Heart right ventricle (tissue), 16 donors: Measurements from ENCODE around the gene LYRM9. TPM values are rescaled to one million over a fixed set of nuclear protein-coding genes. Genes with fewer than 3 reads are reported as not detected.

Source experiments
- ATAC-seq, 8 donors: fragments of 200-7000 bp; cut with Tn5 transposase; one replicate each; pipeline ENCODE4 v1.9.1; 2020; ENCODE audit warnings: mild to moderate bottlenecking in 8 of 8, moderate library complexity in 8 of 8, moderate number of reproducible peaks in 1 of 8
- DNase-seq, 2 donors: peaks; one replicate each; pipeline ENCODE4 v3.0.0-alpha.2; 2020
- H3K27ac ChIP-seq, 10 donors: fragments of 200-600 bp; sonication (generic) in 2 of 10; one replicate each; pipeline versions ENCODE4 v1.5.0 to v1.8.0; 2020 to 2022; ENCODE audit warnings: mild to moderate bottlenecking in 3 of 10
- H3K27me3 ChIP-seq, 7 donors: fragments of 200-600 bp; one replicate each; pipeline ENCODE4 v1.8.0; 2021 to 2022; ENCODE audit warnings: mild to moderate bottlenecking in 2 of 7
- H3K36me3 ChIP-seq, 9 donors: fragments of 200-600 bp; sonication (generic) in 1 of 9; one replicate each; pipeline versions ENCODE4 v1.5.0 to v1.8.0; 2020 to 2022; ENCODE audit warnings: mild to moderate bottlenecking in 2 of 9
- H3K4me1 ChIP-seq, 9 donors: fragments of 200-600 bp; sonication (generic) in 1 of 9; one replicate each; pipeline versions ENCODE4 v1.5.0 to v1.8.0; 2020 to 2022; ENCODE audit warnings: mild to moderate bottlenecking in 4 of 9
- H3K4me3 ChIP-seq, 10 donors: fragments of 200-600 bp; sonication (generic) in 2 of 10; one replicate each; pipeline versions ENCODE4 v1.5.0 to v1.8.0; 2020 to 2022; ENCODE audit warnings: mild to moderate bottlenecking in 7 of 10, moderate library complexity in 2 of 10
- H3K9me3 ChIP-seq, 11 donors: fragments of 200-600 bp in 10 of 11; sonication (generic) in 2 of 11; one replicate each; pipeline versions ENCODE4 v1.5.0 to v1.8.0; 2013 to 2022; ENCODE audit warnings: mild to moderate bottlenecking in 2 of 11, control low read depth in 1 of 11, moderate library complexity in 1 of 11
- CTCF ChIP-seq, 9 donors: fragments of 200-600 bp; sonication (generic) in 2 of 9; IDR thresholded peaks; one replicate each; pipeline versions ENCODE4 v1.5.0 to v1.8.0; 2021 to 2022; ENCODE audit warnings: antibody characterized with exemption in 9 of 9, mild to moderate bottlenecking in 5 of 9, moderate library complexity in 1 of 9
- WGBS, 2 donors: extraction: QIAGEN DNeasy Blood & Tissue Kit; methylation state at CpG; one replicate each; pipeline ENCODE4 v1.1.7; 2013; ENCODE audit warnings: inconsistent platforms in 1 of 2; 5-methylcytosine and 5-hydroxymethylcytosine counted together
- intact Hi-C, 10 donors: fragments of 100-400 bp; cut with DNase I; formaldehyde crosslinking; loops; one replicate each; pipeline versions ENCODE4 v1.11.1 to v1.14.2; 2022
- polyA plus RNA-seq, 2 donors: library from polyadenylated mRNA; stranded (reverse); fragments of 200-250 nt; gene quantifications; one replicate each; pipeline ENCODE4 v1.2.3, GENCODE V29; 2013
- total RNA-seq, 10 donors: library from RNA; stranded (reverse); fragmentation: NEBNext Ultra II Directional in 3 of 10; extraction: Animal tissue kit (Norgen Biotek cat#: 25700) in 3 of 10; gene quantifications; one replicate each; pipeline versions ENCODE4 v1.2.1 to v1.2.4, GENCODE V29; 2021 to 2023
- donor health status: Arrhythmogenic right ventricular cardiomyopathy.
- donor health status: ischemic (EF 13 %, LVEDD 7.1; RV severe dilation, severe dysfunction).
- donor health status: healthy with polysubstance abuse.
- donor health status: DM: no; HTN: yes; CAD: no.
- donor health status: DM: no; HTN: no; CAD: no.
- donor health status: ischemic (EF 25% LVEDD 6.9; RV normal size, moderate dysfunction).
- donor health status: ischemic (EF 25% LVEDD 5.7; RV mildly dilated, moderate dysfunction).
- donor health status: healthy.
- donor health status: DM: yes; HTN: yes; CAD: no.
- donor health status: Ischemic cardiomyopathy.
- donor health status: ischemic (EF 35%, LVEDD 5.7; RV mildly dilated, moderate dysfunction).
- donor health status: nonischemic (EF 11% LVEDD 7.7; RV severe dilation, severe dysfunction).
- donor health status: DM: yes; HTN: yes; CAD: no.
- donor health status: PGD.
- donor health status: ischemic (EF 29% LVEDD 5.4; RV normal size, mild dysfunction).
- donor health status: nonischemic (EF 23%, LVEDD 6.1; RV moderate dilation, normal function).

LYRM9 gene
- total and polyA plus RNA-seq, 12 donors, result 4.1 to 13.3 (median 9.4) TPM

GRCh38 chr17:27938864-27939263 is 45.7 kb upstream of the LYRM9 start:
- no peak for ATAC-seq
- intact Hi-C loops, result loop anchor here in 2 of 10 donors (5.0 to 10.0 kb wide), 2 partner anchors 56 to 83 kb away; no protein-coding TSS in a partner anchor
- H3K4me3 ChIP-seq, result no peak overlapping the region
- TF ChIP-seq CTCF (IDR thresholded peaks at IDR 0.05), result no peak
- no peaks in the 10 kb centered on the region for H3K4me1 ChIP-seq
- peaks cover 0 to 1% (median 0%) of the 10 kb centered on the region in 11 donors for H3K9me3 ChIP-seq
- H3K36me3 ChIP-seq, result no peaks in the 10 kb centered on the region
- 90% methylated on average over 4 of the region's 4 CpGs for WGBS, 2 donors
- no peak overlapping the region for H3K27ac ChIP-seq
- H3K27me3 ChIP-seq, result peaks cover 0 to 4% (median 0%) of the 10 kb centered on the region in 7 donors
- DNase-seq, result no peak

DNA sequence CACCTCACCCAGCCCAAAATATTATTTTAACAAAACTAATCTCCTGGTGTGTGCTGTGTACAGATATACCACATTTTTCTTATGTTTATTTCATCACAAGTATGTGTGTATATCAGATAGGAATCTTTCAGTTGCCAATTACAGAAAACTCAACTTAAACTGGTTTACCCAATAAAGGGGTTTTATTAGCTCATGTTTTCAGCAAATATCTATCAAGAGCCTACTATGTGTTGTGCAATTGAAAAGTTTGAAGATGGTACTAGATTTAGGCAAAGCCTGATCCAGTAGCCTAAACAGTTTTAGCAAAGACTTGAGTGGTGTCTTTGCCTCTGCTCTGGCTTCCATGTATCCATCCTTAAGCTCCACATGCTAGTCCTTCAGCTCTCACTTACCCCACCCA is 45.1 kb upstream of the LYRM9 start:
- H3K36me3 ChIP-seq, result no peaks in the 10 kb centered on the region
- intact Hi-C loops, result loop anchor here in 2 of 10 donors (5.0 to 10.0 kb wide), 2 partner anchors 57 to 84 kb away; no protein-coding TSS in a partner anchor
- no peak overlapping the region for H3K27ac ChIP-seq
- peaks cover 0 to 4% (median 0%) of the 10 kb centered on the region in 7 donors for H3K27me3 ChIP-seq
- no peaks in the 10 kb centered on the region for H3K4me1 ChIP-seq
- ATAC-seq (no peak), DNase-seq (no peak)
- peaks cover 0 to 8% (median 0%) of the 10 kb centered on the region in 11 donors for H3K9me3 ChIP-seq
- H3K4me3 ChIP-seq, result no peak overlapping the region
- no peak for TF ChIP-seq CTCF (IDR thresholded peaks at IDR 0.05)

- Histone ChIP-seq H3K4me1 (no peaks in the 10 kb centered on the region), H3K36me3 (no peaks in the 10 kb centered on the region), H3K4me3 (no peak overlapping the region), H3K9me3 (peaks cover 0 to 9% (median 0%) of the 10 kb centered on the region in 11 donors), H3K27me3 (peaks cover 0 to 4% (median 0%) of the 10 kb centered on the region in 7 donors), H3K27ac (no peak overlapping the region)
- ATAC-seq (no peak), DNase-seq (no peak)
- no peak for TF ChIP-seq CTCF (IDR thresholded peaks at IDR 0.05)
- WGBS, 2 donors, result 88 to 95% methylated on average over 8 of the region's 8 CpGs
- intact Hi-C loops, result loop anchor here in 2 of 10 donors (5.0 to 10.0 kb wide), 2 partner anchors 58 to 85 kb away; no protein-coding TSS in a partner anchor
These were observed 43.9 kb upstream of the LYRM9 start for GRCh38 chr17:27937025-27937546.

DNA sequence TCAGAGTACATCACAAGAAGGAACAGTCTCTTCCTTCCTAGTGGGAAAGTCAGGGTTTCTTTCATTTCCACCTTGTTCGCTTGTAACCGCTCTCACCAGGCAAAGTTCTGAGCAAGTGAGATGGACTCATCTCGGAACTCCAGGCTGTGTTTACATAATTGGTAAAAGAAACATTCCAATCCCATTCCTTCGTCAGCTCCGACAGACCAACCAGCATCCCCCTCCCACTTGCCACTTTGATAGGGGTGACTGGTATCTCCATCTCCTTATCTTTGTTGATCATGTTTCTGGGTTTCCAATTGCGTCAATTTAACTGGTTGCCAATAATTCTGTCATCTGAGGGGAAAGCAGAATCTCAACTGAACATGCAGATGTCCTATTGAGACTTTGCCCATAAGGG is 36.8 kb upstream of the LYRM9 start:
- intact Hi-C loops, result loop anchor here in 1 of 10 donors (10.0 kb wide), 1 partner anchor 65 kb away; no protein-coding TSS in a partner anchor
- Histone ChIP-seq H3K4me1 (no peaks in the 10 kb centered on the region), H3K27me3 (no peaks in the 10 kb centered on the region), H3K4me3 (no peak overlapping the region), H3K27ac (no peak overlapping the region), H3K9me3 (peaks cover 0 to 21% (median 0%) of the 10 kb centered on the region in 11 donors), H3K36me3 (no peaks in the 10 kb centered on the region)
- no peak for TF ChIP-seq CTCF (IDR thresholded peaks at IDR 0.05)
- ATAC-seq, result no peak
- WGBS, 2 donors, result 56 to 64% methylated on average over 6 of the region's 6 CpGs
- DNase-seq, result no peak
